Hepatocyte (in vitro differentiated cells): Measurements from ENCODE around the gene ZDHHC16. TPM values are rescaled to one million over a fixed set of nuclear protein-coding genes. Genes with fewer than 3 reads are reported as not detected.

ENCODE experiments used
- DNase-seq: peaks from one replicate; pipeline ENCODE4 v3.0.0-alpha.2; 2016; ENCODE audit warnings: low spot score
- H2AFZ ChIP-seq: fragments of 200-600 bp; sonication (generic); 2 replicates; pipeline ENCODE4 v1.6.0; 2016; ENCODE audit warnings: antibody characterized with exemption, mild to moderate bottlenecking
- H3K27ac ChIP-seq: fragments of 200-600 bp; sonication (generic); 2 replicates; pipeline ENCODE4 v1.5.1; 2016; ENCODE audit warnings: mild to moderate bottlenecking
- H3K27me3 ChIP-seq: fragments of 200-600 bp; sonication (generic); 2 replicates; pipeline ENCODE4 v1.6.1; 2016
- H3K36me3 ChIP-seq: fragments of 200-600 bp; sonication (generic); replicated peaks from 2 replicates; pipeline ENCODE4 v1.5.1; 2016; ENCODE audit warnings: low read depth; ENCODE audit not compliant: insufficient read depth
- H3K4me1 ChIP-seq: fragments of 200-600 bp; sonication (generic); 2 replicates; pipeline ENCODE4 v1.5.1; 2016; ENCODE audit warnings: mild to moderate bottlenecking, moderate library complexity; ENCODE audit not compliant: insufficient read depth
- H3K4me2 ChIP-seq: fragments of 200-600 bp; sonication (generic); 2 replicates; pipeline ENCODE4 v1.6.0; 2016
- H3K4me3 ChIP-seq: fragments of 200-600 bp; sonication (generic); 2 replicates; pipeline ENCODE4 v1.5.1; 2016; ENCODE audit warnings: mild to moderate bottlenecking
- H3K79me2 ChIP-seq: fragments of 200-600 bp; sonication (generic); 2 replicates; pipeline ENCODE4 v1.6.0; 2017; ENCODE audit warnings: mild to moderate bottlenecking
- H3K9me2 ChIP-seq: fragments of 200-600 bp; sonication (generic); replicated peaks from 2 replicates; pipeline ENCODE4 v1.6.0; 2017; ENCODE audit warnings: mild to moderate bottlenecking; ENCODE audit not compliant: insufficient read depth
- H3K9me3 ChIP-seq: fragments of 200-600 bp; sonication (generic); 2 replicates; pipeline ENCODE4 v1.5.1; 2016; ENCODE audit warnings: low read depth, mild to moderate bottlenecking
- H4K20me1 ChIP-seq: fragments of 200-600 bp; sonication (generic); 2 replicates; pipeline ENCODE4 v1.6.0; 2016; ENCODE audit warnings: mild to moderate bottlenecking; ENCODE audit not compliant: insufficient read depth, poor library complexity, severe bottlenecking
- EZH2 ChIP-seq: fragments of 200-600 bp; sonication (generic); IDR thresholded peaks from 2 replicates; pipeline ENCODE4 v1.6.1; 2016; ENCODE audit warnings: antibody characterized with exemption, mild to moderate bottlenecking, borderline replicate concordance
- EZH2phosphoT487 ChIP-seq: fragments of 200-600 bp; sonication (generic); IDR thresholded peaks from one replicate; pipeline ENCODE4 v1.6.1; 2018; ENCODE audit warnings: antibody characterized with exemption, mild to moderate bottlenecking, low read depth, moderate library complexity; ENCODE audit not compliant: unreplicated experiment, severe bottlenecking
- WGBS: methylation state at CpG from one replicate; pipeline ENCODE4 v1.1.6; 2016; ENCODE audit warnings: low lambda C conversion rate; ENCODE audit errors: missing lambda C conversion rate; 5-methylcytosine and 5-hydroxymethylcytosine counted together
- polyA plus RNA-seq: library from polyadenylated mRNA; unstranded; fragments of >200 nt; fragmentation: Nextera tagmentation; extraction: Ambion mirVana; gene quantifications from 2 replicates; pipeline ENCODE4 v1.2.1, GENCODE V29; 2016
- total RNA-seq: library from RNA; depleted of rRNA; stranded (reverse); fragments of >200 nt; gene quantifications from 2 replicates; pipeline ENCODE4 v1.2.3, GENCODE V29; 2014
- TF ChIP-seq, protein P1 (sequence below): fragments of 200-600 bp; sonication (generic); IDR thresholded peaks from 2 replicates; pipeline ENCODE4 v1.5.1; 2016; ENCODE audit warnings: antibody characterized with exemption, mild to moderate bottlenecking; ENCODE audit not compliant: poor library complexity

ZDHHC16 gene
- total and polyA plus RNA-seq, 2 experiments from 2014 or later, result 57.0 to 86.8 TPM

DNA sequence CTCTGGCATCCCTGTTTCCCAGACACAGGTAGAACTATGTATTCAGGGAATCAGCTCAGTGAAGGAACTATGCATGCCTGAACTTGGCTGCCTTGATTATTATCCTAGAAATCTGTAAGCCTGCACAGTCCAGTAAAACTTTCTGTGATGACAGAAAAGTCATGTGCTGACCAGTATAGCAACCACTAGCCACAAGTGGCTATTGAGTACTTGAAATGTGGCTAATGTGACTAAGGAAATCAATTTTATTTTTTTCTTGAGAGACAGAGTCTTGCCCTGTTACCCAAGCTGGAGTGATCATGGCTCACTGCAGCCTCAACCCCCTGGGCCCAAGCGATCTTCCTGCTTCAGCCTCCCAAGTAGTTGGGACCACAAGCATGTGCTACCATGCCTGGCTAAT lies 3.7 kb upstream of the ZDHHC16 start:
- Histone ChIP-seq H3K36me3 (no peaks in the 10 kb centered on the region), H3K4me2 (no peak overlapping the region), H2AFZ (no peak overlapping the region), H3K9me3 (no peaks in the 10 kb centered on the region), H3K4me1 (peaks cover 11% of the 10 kb centered on the region), H3K27me3 (no peaks in the 10 kb centered on the region), H3K4me3 (no peak overlapping the region), H3K79me2 (peaks cover 22% of the 10 kb centered on the region), H3K27ac (no peak overlapping the region), H4K20me1 (no peaks in the 10 kb centered on the region), H3K9me2 (no peaks in the 10 kb centered on the region)
- WGBS, result 94% methylated on average over 1 of the region's 1 CpG
- no peak for DNase-seq
- TF ChIP-seq EZH2, result no peak
- TF ChIP-seq, protein P1, sequence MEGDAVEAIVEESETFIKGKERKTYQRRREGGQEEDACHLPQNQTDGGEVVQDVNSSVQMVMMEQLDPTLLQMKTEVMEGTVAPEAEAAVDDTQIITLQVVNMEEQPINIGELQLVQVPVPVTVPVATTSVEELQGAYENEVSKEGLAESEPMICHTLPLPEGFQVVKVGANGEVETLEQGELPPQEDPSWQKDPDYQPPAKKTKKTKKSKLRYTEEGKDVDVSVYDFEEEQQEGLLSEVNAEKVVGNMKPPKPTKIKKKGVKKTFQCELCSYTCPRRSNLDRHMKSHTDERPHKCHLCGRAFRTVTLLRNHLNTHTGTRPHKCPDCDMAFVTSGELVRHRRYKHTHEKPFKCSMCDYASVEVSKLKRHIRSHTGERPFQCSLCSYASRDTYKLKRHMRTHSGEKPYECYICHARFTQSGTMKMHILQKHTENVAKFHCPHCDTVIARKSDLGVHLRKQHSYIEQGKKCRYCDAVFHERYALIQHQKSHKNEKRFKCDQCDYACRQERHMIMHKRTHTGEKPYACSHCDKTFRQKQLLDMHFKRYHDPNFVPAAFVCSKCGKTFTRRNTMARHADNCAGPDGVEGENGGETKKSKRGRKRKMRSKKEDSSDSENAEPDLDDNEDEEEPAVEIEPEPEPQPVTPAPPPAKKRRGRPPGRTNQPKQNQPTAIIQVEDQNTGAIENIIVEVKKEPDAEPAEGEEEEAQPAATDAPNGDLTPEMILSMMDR, result no peak
- TF ChIP-seq EZH2phosphoT487, result no peak

DNA sequence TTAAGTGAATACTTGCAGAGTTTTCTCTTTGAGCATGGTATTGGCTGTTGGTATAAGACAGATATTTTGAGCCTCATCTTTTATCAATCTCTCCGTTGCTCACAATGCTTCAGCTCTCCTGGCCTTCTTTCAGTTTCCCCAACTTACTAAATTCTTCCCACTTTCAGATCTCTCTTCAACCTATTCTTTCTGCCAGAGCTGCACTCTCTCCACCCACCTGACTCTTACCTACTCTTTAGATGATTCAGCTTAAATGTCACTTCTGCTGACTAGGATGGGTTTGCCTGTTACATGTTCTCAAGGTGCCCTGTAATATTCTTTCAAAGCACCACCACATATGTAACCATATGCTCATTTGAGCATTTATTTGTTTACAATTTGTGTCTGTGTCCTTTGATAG lies 1.8 kb upstream of the ZDHHC16 start:
- Histone ChIP-seq H3K27me3 (no peaks in the 10 kb centered on the region), H3K4me3 (no peak overlapping the region)

DNA sequence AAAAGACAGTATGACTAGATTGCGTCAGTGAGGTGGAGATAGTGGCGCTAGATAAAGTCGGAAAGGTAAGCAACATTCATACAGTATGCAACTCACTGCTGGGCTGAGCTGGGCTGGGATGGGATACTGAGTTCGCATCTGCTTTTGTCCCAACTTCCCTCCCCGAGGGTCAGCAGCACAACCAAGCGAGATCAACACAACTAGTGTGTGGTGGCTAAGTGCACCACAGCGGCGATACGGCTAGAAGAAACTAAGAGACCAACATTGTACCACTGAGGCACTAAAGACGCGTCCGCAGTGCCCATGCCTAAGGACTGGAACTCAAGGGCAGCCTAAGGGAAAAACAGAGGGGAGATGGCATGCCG lies 636 bp upstream of the ZDHHC16 start:
- Histone ChIP-seq H3K79me2 (peaks cover 48% of the 10 kb centered on the region), H3K9me3 (no peaks in the 10 kb centered on the region), H3K4me2 (peak overlapping the region; percentile 82), H3K4me1 (peaks cover 23% of the 10 kb centered on the region), H3K36me3 (no peaks in the 10 kb centered on the region), H4K20me1 (no peaks in the 10 kb centered on the region), H3K27ac (peak overlapping the region; percentile 32), H2AFZ (peak overlapping the region; percentile 49), H3K9me2 (no peaks in the 10 kb centered on the region), H3K4me3 (peak overlapping the region; percentile 68), H3K27me3 (no peaks in the 10 kb centered on the region)
- DNase-seq, result no peak
- 4% methylated on average over 13 of the region's 13 CpGs for WGBS
- TF ChIP-seq EZH2phosphoT487 (no peak), EZH2 (no peak)
- TF ChIP-seq, protein P1, result no peak

More for the DNA sequence above, 1.8 kb upstream of the ZDHHC16 start:
- H2AFZ ChIP-seq, result no peak overlapping the region
- no peaks in the 10 kb centered on the region for H3K9me2 ChIP-seq
- H3K4me1 ChIP-seq, result peaks cover 23% of the 10 kb centered on the region
- H3K4me2 ChIP-seq, result no peak overlapping the region
- WGBS, result 91% methylated on average over 1 of the region's 1 CpG
- TF ChIP-seq EZH2phosphoT487, result no peak
- TF ChIP-seq EZH2, result no peak
- TF ChIP-seq, protein P1, result no peak
- H4K20me1 ChIP-seq, result no peaks in the 10 kb centered on the region
- peaks cover 40% of the 10 kb centered on the region for H3K79me2 ChIP-seq
- H3K27ac ChIP-seq, result no peak overlapping the region
- H3K9me3 ChIP-seq, result no peaks in the 10 kb centered on the region
- no peak for DNase-seq
- no peaks in the 10 kb centered on the region for H3K36me3 ChIP-seq

DNA sequence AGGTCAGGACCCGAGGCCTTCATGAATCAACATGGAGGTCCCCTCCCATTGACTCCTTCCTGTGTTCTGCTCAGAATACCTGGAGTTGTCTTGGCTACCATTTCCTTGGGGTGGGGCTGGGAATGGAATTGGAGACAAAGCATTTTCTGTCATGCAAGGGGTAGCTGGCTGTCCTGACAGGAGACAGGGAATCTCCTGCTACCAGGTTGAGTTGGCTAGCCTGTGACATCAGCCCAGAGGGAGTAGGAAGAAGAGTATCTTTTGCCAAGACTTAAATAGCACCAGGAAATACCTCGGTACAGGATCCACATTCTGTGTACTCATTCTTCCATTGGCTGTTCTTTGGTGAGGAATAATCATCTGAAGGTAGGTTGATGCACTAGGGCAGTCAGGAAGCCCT lies 4.9 kb downstream of the ZDHHC16 start:
- Histone ChIP-seq H3K9me2 (no peaks in the 10 kb centered on the region), H3K79me2 (peaks cover 59% of the 10 kb centered on the region), H3K4me3 (no peak overlapping the region), H3K4me1 (peaks cover 17% of the 10 kb centered on the region), H4K20me1 (peaks cover 3% of the 10 kb centered on the region), H2AFZ (no peak overlapping the region), H3K9me3 (no peaks in the 10 kb centered on the region), H3K27me3 (no peaks in the 10 kb centered on the region), H3K4me2 (no peak overlapping the region), H3K36me3 (no peaks in the 10 kb centered on the region), H3K27ac (no peak overlapping the region)
- TF ChIP-seq, protein P1, result no peak
- TF ChIP-seq EZH2 (no peak), EZH2phosphoT487 (no peak)
- 91% methylated on average over 2 of the region's 2 CpGs for WGBS
- no peak for DNase-seq
